Measurements from ENCODE around the gene AOC3.
A peak's percentile ranks its signal among the peaks of the same experiment; 100 is the strongest.

AOC3 gene

GRCh38 chr17:42850954-42851353, at the start of gene AOC3:
Gene AOC3 (plus strand): TSS chr17:42851199. CDS start chr17:42851344, 145 bp downstream.
- no peak for DNase-seq (ENCODE audit: extremely low read depth in 1 of 2, low read depth in 1 of 2)

DNA sequence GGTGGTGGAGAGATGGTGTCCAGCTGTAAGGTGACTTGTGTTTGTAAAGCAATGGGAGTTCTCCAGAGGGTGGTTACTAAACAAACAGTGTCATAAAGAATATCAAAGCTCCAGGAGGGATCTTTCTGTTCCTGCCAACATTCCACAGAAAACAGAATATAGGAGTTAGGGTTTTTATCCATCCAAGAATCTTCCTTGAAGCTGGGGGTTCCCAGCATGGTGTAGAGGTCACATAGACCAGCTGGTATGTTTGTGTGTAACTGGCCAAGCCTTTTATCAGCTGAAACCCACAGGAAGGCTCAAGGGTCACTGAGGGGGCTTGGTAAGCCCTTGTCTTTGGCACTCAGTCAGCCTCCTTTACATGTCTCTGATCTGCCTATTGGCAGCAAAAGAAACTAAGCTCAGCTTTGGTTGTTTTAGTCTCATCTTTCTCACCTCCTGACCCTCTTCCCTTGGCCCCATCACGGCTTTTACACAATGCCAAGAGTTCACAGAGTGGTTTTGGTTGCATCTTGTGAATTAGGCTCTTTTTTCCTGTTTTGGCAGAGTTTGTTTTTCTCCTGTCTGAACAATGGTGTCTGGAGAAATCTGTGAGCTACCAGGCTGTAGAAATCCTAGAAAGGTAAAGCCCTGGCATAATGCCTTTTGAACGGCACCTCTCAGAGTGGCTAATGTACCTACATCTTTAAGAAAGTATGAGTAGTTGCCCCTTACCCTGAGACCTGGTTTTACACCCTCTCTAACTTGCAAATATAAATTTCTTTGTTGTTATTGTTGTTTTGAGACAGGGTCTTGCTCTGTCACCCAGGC, 47.7 kb upstream of the AOC3 start:
- no peak for DNase-seq (ENCODE audit: extremely low read depth in 1 of 2, low read depth in 1 of 2)

DNA sequence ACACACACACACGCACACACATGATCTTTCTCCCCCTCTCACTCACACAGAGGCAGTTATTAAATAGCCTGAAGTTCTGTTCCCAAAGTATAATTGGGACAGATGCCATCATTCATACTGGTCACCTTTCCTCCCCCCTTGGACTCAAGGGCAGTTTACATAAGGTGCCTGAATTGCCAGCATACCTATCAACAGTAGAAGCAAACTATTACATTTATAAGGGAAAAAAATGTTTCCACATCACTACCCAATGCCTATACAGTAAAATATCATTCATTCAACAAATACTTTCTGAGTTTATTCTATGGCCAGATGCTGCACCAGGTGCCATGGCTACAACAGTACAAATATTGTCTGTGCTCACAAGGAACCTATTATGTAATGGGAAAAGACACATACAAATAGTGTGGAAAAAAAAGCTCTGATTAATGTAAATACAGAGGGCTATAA, 46.1 kb upstream of the AOC3 start:
- no peak for DNase-seq (ENCODE audit: extremely low read depth in 1 of 2, low read depth in 1 of 2)

GRCh38 chr17:42806249-42806648, 44.8 kb upstream of the AOC3 start:
- DNase-seq (ENCODE audit: extremely low read depth in 1 of 2, low read depth in 1 of 2): no peak

DNA sequence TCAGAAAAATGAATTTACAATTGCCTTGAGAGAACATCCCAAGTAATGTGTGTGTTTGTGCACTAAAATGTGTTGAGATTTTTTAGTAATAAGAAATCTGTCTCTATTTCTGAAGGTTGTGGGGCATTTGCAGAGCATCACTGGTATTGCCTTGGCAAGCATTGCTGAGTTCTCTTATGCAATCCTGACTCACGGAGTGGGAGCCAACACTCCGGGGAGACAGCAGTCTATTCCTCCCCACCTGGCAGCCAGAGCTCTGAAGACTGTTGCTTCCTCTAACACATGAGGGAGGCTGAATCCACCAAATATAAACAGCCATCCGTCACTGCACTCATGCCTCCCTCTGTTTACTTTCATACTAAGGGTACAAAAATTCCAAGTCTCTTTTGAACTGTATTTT, 41.7 kb upstream of the AOC3 start:
- DNase-seq (ENCODE audit: extremely low read depth in 1 of 2, low read depth in 1 of 2): no peak

DNA sequence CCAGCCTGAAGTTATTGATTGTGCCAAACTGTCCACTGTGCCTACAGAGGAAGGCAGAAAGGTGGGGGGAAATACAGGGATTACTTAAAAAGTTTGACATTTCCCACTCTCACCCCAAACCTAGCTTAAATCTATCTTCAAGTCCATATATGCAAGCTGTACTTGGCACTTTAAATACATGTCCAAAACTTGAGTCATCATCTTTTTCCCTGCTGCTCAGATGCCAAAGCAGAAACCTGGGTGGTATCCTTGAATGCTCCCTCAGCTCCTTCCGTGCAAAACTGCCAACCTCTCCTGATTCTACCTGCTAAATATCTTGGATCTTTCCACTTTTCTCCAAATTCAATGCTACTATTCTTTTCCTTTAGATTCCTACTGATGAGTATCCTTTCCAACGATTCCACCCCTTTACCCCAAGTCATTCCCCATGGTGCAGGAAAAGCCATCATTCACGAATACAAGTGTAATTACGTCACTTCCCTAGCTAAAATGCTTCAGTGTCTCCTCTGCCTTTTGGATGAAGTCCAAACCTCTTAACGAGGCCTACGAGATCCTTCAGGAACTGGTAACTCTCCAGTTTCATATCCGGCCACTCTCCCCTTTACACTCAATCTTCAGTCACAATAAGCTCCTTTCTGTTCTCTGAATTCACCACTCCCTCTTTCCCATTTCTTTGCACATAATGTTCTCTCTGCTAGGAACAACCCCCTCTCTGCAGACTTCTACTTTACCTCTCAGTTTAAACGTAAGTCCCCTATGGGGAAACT, 36.2 kb upstream of the AOC3 start:
- DNase-seq (ENCODE audit: extremely low read depth in 1 of 2, low read depth in 1 of 2): no peak

- DNase-seq (ENCODE audit: extremely low read depth in 1 of 2, low read depth in 1 of 2): no peak
These were observed 33.1 kb upstream of the AOC3 start for GRCh38 chr17:42817866-42818265.

- no peak for DNase-seq (ENCODE audit: extremely low read depth in 1 of 2, low read depth in 1 of 2)
These were observed 32.6 kb upstream of the AOC3 start for GRCh38 chr17:42818379-42818778.

GRCh38 chr17:42819939-42820535, 31.0 kb upstream of the AOC3 start:
- DNase-seq (ENCODE audit: extremely low read depth in 1 of 2, low read depth in 1 of 2): peak; percentile 33 to 54

- DNase-seq (ENCODE audit: extremely low read depth in 1 of 2, low read depth in 1 of 2): no peak
These were observed 29.8 kb upstream of the AOC3 start for GRCh38 chr17:42821176-42821575.

- DNase-seq (ENCODE audit: extremely low read depth in 1 of 2, low read depth in 1 of 2): no peak
These were observed 23.5 kb upstream of the AOC3 start for GRCh38 chr17:42827472-42827871.

DNA sequence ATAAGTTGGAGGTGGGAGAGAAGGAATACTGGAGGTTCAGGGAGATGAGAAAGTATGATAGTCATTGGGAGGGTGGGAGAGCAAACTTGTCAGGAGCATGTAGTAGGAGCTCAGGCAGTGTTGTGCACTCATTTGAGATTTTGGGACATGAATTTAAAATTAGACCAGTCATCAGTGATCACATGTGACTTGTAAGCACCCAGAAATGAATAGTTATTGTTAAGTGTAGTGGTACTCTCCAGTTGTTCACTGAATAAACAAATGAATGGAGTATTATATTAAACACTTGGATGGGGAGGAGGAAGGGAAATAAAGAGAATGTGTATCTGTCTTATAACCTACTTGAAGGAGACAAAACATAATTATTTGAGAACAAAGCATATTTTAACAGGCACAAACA, 20.0 kb upstream of the AOC3 start:
- no peak for DNase-seq (ENCODE audit: extremely low read depth in 1 of 2, low read depth in 1 of 2)

- no peak for DNase-seq (ENCODE audit: extremely low read depth in 1 of 2, low read depth in 1 of 2)
These were observed 18.6 kb upstream of the AOC3 start for GRCh38 chr17:42832213-42832933.

DNA sequence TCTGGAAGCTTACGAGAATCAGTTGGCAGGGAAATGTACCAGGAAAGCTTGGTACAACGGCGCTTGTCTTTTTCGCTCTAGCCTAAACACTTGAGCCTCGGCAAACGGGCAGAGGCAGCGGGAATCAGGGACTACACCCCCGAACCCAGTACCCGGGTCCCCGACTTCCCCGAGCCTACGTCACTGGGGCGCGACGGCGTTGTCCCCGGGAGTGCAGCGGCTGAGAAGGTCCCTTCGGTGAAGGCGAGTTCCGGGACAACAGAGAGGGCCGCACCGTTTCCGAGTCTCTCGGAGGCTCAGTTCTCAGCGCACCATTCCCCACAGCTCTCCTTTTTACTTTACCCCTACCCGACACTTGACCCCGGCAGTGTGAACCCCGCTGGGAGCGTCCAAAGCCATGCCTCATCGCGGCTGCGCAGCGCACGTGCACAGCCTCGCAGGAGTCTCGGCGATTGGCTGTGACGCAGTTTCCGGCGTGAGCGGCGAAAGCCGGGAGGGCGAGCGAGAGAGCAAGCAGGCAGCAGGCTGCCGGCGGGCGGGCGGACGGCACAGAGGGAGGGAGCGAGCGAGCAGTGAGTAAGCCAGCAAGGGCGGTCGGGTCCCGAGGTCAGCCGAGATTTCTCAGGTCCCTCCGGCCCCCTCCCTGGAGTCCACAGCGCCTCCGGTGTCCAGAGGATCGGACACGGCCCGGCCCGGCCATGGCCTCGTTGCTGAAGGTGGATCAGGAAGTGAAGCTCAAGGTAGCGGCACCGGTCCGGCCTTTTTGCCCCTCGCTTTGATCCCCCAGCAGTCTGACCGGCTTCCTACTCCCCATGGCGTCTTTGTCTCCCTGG, 17.8 kb upstream of the AOC3 start, which contains the start of gene PSME3:
PSME3 (plus strand) TSS at position 464 of the 833 bp plus-strand sequence; CDS start at position 699, 235 bp downstream.
- DNase-seq (ENCODE audit: extremely low read depth in 1 of 2, low read depth in 1 of 2): peak; percentile 82 to 88

- no peak for DNase-seq (ENCODE audit: extremely low read depth in 1 of 2, low read depth in 1 of 2)
These were observed 17.1 kb upstream of the AOC3 start for GRCh38 chr17:42833767-42834422.

DNA sequence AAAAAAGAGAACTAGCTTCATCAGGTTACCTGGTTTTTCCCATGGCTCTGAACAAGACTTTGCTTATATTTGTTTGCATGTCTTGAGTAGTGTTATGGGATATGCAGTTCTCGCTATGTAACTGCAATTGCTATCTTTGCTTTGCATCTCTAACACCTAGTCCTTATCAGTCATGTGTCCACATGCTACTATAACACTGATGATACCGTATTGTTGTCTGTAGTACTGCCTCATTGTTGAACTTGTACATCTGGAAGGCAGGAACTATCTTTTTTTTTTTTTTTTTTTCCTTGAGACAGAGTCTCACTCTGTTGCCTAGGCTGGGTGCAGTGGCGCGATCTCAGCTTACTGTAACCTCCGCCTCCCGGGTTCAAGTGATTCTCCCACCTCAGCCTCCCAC, 15.3 kb upstream of the AOC3 start:
- DNase-seq (ENCODE audit: extremely low read depth in 1 of 2, low read depth in 1 of 2): no peak

DNA sequence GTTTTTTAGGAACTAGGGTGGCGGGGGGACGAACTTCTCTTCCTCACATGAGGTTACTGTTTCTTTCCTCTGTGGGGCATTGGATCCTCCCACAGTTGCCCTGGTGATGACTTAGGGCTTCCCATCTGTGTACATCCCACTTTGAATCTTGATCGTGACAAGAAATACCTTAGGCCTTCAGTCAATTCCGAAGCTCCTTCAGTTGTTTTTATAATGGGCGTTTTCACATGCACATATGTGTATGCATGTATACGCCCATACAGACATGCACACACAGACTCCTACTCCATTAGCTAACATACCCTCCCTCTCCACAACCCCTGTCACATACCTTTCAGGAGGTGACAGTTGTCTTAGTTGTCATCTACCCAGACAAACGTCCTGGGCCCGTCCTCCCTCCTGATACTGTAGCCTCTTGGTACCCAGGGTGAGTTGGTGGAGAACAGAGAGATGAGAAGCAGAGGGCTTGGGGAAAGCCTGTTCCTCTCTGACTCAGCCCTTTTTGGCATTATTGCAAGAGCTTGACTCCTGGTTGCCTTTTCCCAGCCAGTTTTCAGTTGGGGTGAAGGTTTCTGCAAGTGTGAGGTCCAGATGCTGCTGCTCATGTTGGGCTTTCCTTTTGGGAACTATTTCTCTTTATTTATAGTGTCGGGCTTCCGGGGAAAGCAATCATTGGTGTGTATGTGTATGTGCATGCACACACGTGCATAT, 8.9 kb upstream of the AOC3 start:
- DNase-seq (ENCODE audit: extremely low read depth in 1 of 2, low read depth in 1 of 2): no peak

DNA sequence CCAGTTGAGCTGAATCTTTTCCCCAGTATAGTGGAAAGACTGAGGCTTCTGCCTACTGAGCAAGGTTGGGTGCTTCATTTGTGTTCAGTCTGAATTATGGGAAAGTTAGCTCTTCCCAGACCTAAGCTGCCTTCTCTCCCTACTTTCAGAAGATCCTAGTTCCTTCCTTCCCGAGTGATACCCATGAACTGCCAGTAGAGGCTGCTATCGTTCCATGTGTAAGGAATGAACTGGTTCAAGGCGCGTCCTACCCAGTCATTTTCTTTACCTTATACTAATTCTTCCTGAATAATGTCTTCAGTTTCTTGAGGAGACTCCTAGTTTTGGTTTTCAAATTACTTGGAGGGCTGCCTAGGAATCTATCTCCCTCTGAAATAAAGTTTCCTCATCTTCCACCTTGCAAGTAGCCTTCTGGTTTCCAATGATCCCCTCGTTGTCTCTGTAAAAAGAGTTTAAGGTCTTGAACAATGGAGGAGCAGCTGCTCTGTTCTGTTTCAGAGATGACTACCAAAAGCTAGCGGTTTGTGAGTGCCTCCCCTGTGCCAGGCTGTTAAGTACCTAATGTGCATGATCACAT, 7.6 kb upstream of the AOC3 start:
- no peak for DNase-seq (ENCODE audit: extremely low read depth in 1 of 2, low read depth in 1 of 2)

DNA sequence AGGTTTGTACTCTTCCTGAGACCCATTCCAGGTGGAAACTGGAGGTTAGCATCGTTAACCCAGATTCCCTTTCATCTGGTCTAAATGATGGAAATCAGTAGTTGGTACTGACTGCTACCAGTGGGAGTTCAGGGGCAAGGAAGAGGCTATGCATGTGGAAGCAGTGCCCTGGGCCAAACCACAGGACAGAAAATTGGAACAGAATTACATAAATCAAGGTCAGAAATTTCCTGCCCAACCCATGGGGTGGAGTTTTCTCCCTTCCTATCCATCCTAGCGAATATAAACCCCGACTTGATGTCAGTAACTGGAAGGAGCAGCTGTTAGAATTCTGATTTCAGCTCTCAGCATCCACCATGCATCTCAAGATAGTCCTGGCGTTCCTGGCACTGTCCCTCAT, 6.7 kb upstream of the AOC3 start, which contains the start of gene AOC2:
AOC2 (plus strand) TSS at position 310 of the 400 bp plus-strand sequence; CDS start at position 357, 47 bp downstream.
- DNase-seq (ENCODE audit: extremely low read depth in 1 of 2, low read depth in 1 of 2): no peak
